IPS-NIHi11 (cell line): ENCODE data around the gene CABLES2.

Experiments used
- DNase-seq: peaks from one replicate; pipeline ENCODE4 v3.0.0; 2012; ENCODE audit warnings: mixed read lengths, low spot score

The CABLES2 gene

GRCh38 chr20:62407221-62407992, at the start of gene CABLES2:
TSS of gene CABLES2 (minus strand) at chr20:62407285. CDS start at chr20:62407276, 9 bp downstream.
- peak; percentile 98 for DNase-seq

- no peak for DNase-seq
These were observed 48.8 kb upstream of the CABLES2 start for GRCh38 chr20:62455929-62456328.

GRCh38 chr20:62454904-62455636, 48.0 kb upstream of the CABLES2 start:
- DNase-seq, result no peak

- DNase-seq, result no peak
These were observed 46.2 kb upstream of the CABLES2 start for GRCh38 chr20:62453186-62453808.

- no peak for DNase-seq
These were observed 45.5 kb upstream of the CABLES2 start for GRCh38 chr20:62452475-62453095.

- DNase-seq, result no peak
These were observed 44.9 kb upstream of the CABLES2 start for GRCh38 chr20:62451970-62452369.

GRCh38 chr20:62451156-62451767, 44.2 kb upstream of the CABLES2 start:
- DNase-seq, result no peak

- DNase-seq, result no peak
These were observed 43.0 kb upstream of the CABLES2 start for GRCh38 chr20:62449951-62450691.

- no peak for DNase-seq
These were observed 41.7 kb upstream of the CABLES2 start for GRCh38 chr20:62448788-62449187.

- no peak for DNase-seq
These were observed 41.0 kb upstream of the CABLES2 start for GRCh38 chr20:62448038-62448437.

- no peak for DNase-seq
These were observed 40.1 kb upstream of the CABLES2 start for GRCh38 chr20:62446888-62447869.

- no peak for DNase-seq
These were observed 39.4 kb upstream of the CABLES2 start for GRCh38 chr20:62446481-62446880.

- DNase-seq, result no peak
These were observed 38.7 kb upstream of the CABLES2 start for GRCh38 chr20:62445553-62446340.

GRCh38 chr20:62444286-62444685, 37.2 kb upstream of the CABLES2 start:
- no peak for DNase-seq

GRCh38 chr20:62441987-62442539, 35.0 kb upstream of the CABLES2 start:
- DNase-seq, result no peak

- DNase-seq, result no peak
These were observed 32.1 kb upstream of the CABLES2 start for GRCh38 chr20:62439218-62439617.

GRCh38 chr20:62437927-62438326, 30.8 kb upstream of the CABLES2 start:
- DNase-seq, result no peak

GRCh38 chr20:62437496-62437895, 30.4 kb upstream of the CABLES2 start:
- no peak for DNase-seq

- no peak for DNase-seq
These were observed 29.6 kb upstream of the CABLES2 start for GRCh38 chr20:62436692-62437091.
